Measurements from ENCODE around the gene FOXJ1. TPM values are rescaled to one million over a fixed set of nuclear protein-coding genes. Genes with fewer than 3 reads are reported as not detected.

Gene FOXJ1
- total RNA-seq, 1 donor from 2014 or later, result not detected

DNA sequence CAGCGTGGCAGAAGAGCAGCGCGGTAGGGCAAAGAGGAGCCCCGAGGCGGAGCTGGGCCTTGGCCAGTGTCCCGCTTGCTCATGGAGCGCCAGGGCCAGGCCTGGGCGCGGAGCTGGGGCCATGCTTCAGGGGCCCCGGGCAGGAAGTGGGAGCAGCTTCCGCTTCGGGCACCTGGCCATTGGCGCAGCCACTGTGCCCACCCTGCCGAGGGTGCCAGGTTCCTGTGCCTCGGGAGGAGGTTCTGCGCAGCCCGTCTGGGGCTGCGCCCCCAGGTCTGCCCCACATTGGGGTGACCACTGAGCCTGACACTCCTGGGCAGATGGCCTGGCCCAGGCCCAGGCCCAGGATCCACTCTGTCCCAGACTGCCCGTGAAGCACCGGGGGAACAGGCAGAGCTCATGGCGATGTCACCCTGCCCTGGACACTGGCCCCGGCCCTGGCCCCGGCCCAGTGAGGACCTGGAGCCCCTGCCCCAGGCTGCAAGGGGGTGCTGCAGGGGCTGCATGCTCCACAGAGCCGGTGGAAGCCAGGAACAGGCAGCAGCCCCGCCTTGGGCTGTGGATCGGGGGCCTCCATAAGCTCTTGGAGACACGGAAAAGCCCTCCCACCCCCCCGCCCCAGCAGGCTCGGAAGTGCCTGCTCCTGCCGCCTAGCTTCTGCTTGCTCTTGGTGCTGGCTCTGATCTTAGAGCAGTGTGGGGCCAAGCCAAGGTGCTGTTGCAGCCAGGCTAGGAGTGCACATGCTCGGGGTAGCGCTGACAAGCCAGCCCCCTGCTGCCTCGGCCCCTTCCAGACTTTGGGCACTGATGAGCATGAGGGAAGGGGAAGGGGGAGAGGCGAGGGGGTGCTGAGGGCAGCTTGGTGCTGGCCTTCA, 35.9 kb upstream of the FOXJ1 start:
- intact Hi-C loops (cut with DNase I), result no loop called here
- Histone ChIP-seq H3K36me3 (no peaks in the 10 kb centered on the region), H3K4me1 (no peaks in the 10 kb centered on the region), H3K4me3 (no peak overlapping the region), H3K27me3 (no peaks in the 10 kb centered on the region), H3K9me3 (no peaks in the 10 kb centered on the region), H3K27ac (no peak overlapping the region)
- DNase-seq (ENCODE audit: extremely low spot score in 2 of 2), result no peak
- TF ChIP-seq, protein P1, sequence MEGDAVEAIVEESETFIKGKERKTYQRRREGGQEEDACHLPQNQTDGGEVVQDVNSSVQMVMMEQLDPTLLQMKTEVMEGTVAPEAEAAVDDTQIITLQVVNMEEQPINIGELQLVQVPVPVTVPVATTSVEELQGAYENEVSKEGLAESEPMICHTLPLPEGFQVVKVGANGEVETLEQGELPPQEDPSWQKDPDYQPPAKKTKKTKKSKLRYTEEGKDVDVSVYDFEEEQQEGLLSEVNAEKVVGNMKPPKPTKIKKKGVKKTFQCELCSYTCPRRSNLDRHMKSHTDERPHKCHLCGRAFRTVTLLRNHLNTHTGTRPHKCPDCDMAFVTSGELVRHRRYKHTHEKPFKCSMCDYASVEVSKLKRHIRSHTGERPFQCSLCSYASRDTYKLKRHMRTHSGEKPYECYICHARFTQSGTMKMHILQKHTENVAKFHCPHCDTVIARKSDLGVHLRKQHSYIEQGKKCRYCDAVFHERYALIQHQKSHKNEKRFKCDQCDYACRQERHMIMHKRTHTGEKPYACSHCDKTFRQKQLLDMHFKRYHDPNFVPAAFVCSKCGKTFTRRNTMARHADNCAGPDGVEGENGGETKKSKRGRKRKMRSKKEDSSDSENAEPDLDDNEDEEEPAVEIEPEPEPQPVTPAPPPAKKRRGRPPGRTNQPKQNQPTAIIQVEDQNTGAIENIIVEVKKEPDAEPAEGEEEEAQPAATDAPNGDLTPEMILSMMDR (IDR thresholded peaks at IDR 0.05), result no peak
- TF ChIP-seq POLR2AphosphoS5 (IDR thresholded peaks at IDR 0.05; ENCODE audit: insufficient read depth in 1 of 2, low read depth in 1 of 2), result no peak
- no peak for TF ChIP-seq POLR2A (IDR thresholded peaks at IDR 0.05)

- H3K36me3 ChIP-seq, result no peaks in the 10 kb centered on the region
- DNase-seq (ENCODE audit: extremely low spot score in 2 of 2), result no peak
- intact Hi-C loops (cut with DNase I), result no loop called here
- no peak for TF ChIP-seq POLR2AphosphoS5 (IDR thresholded peaks at IDR 0.05; ENCODE audit: insufficient read depth in 1 of 2, low read depth in 1 of 2)
- TF ChIP-seq POLR2A (IDR thresholded peaks at IDR 0.05), result no peak
- TF ChIP-seq, protein P1 (IDR thresholded peaks at IDR 0.05), result no peak
- no peak overlapping the region for H3K27ac ChIP-seq
- H3K4me3 ChIP-seq, result no peak overlapping the region
- H3K4me1 ChIP-seq, result no peaks in the 10 kb centered on the region
- no peaks in the 10 kb centered on the region for H3K27me3 ChIP-seq
- H3K9me3 ChIP-seq, result no peaks in the 10 kb centered on the region
Observed at GRCh38 chr17:76174037-76174436, 33.0 kb upstream of the FOXJ1 start.

DNA sequence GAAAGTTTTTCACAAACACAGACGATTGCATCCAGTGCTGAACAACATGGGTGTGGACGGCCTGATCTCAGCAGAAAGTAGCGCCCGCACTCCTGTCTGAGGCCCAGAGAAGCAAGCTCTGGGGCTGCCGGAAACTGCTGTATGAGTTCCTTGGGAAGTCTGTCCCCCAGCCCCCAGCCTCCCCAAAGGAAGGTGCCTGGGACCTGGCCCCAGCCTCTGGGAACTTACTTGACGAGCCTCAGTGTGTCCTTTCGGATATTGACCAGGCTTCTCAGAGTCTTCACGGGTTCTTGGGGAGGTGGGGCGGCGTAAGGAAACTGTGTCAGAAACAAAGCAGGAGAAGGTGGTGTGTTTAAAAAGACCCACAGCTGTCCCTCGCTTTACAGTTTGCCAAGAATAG, 32.4 kb upstream of the FOXJ1 start:
- Histone ChIP-seq H3K36me3 (no peaks in the 10 kb centered on the region), H3K27ac (no peak overlapping the region), H3K4me1 (no peaks in the 10 kb centered on the region), H3K4me3 (no peak overlapping the region), H3K27me3 (no peaks in the 10 kb centered on the region), H3K9me3 (no peaks in the 10 kb centered on the region)
- intact Hi-C loops (cut with DNase I), result no loop called here
- TF ChIP-seq POLR2A (IDR thresholded peaks at IDR 0.05), result no peak
- TF ChIP-seq, protein P1 (IDR thresholded peaks at IDR 0.05), result no peak
- TF ChIP-seq POLR2AphosphoS5 (IDR thresholded peaks at IDR 0.05; ENCODE audit: insufficient read depth in 1 of 2, low read depth in 1 of 2), result no peak
- no peak for DNase-seq (ENCODE audit: extremely low spot score in 2 of 2)

GRCh38 chr17:76171706-76172105, 30.7 kb upstream of the FOXJ1 start:
- TF ChIP-seq, protein P1 (IDR thresholded peaks at IDR 0.05), result no peak
- TF ChIP-seq POLR2AphosphoS5 (IDR thresholded peaks at IDR 0.05; ENCODE audit: insufficient read depth in 1 of 2, low read depth in 1 of 2) (no peak), POLR2A (IDR thresholded peaks at IDR 0.05) (no peak)
- no peaks in the 10 kb centered on the region for H3K4me1 ChIP-seq
- H3K36me3 ChIP-seq, result no peaks in the 10 kb centered on the region
- intact Hi-C loops (cut with DNase I), result no loop called here
- no peak overlapping the region for H3K27ac ChIP-seq
- DNase-seq (ENCODE audit: extremely low spot score in 2 of 2), result no peak
- no peak overlapping the region for H3K4me3 ChIP-seq
- no peaks in the 10 kb centered on the region for H3K27me3 ChIP-seq
- no peaks in the 10 kb centered on the region for H3K9me3 ChIP-seq

- no peak overlapping the region for H3K4me3 ChIP-seq
- H3K9me3 ChIP-seq, result no peaks in the 10 kb centered on the region
- H3K4me1 ChIP-seq, result no peaks in the 10 kb centered on the region
- intact Hi-C loops (cut with DNase I), result no loop called here
- H3K27ac ChIP-seq, result no peak overlapping the region
- TF ChIP-seq, protein P1 (IDR thresholded peaks at IDR 0.05), result no peak
- no peak for TF ChIP-seq POLR2AphosphoS5 (IDR thresholded peaks at IDR 0.05; ENCODE audit: insufficient read depth in 1 of 2, low read depth in 1 of 2)
- no peak for TF ChIP-seq POLR2A (IDR thresholded peaks at IDR 0.05)
- DNase-seq (ENCODE audit: extremely low spot score in 2 of 2), result no peak
- no peaks in the 10 kb centered on the region for H3K36me3 ChIP-seq
- H3K27me3 ChIP-seq, result no peaks in the 10 kb centered on the region
Observed at GRCh38 chr17:76170114-76170513, 29.1 kb upstream of the FOXJ1 start.
